A549 (cell line): ENCODE results near the gene RNF220. TPM values are rescaled to one million over a fixed set of nuclear protein-coding genes. Genes with fewer than 3 reads are reported as not detected.

Source experiments
- ATAC-seq, 2 experiments: fragments of 200-7000 bp in 1 of 2; fragments of >200 bp in 1 of 2; cut with Nextera tagmentation in 1 of 2; cut with Tn5 transposase in 1 of 2; 3 replicates each; pipeline versions ENCODE4 v1.8.0 to v1.9.1; 2018 to 2020; ENCODE audit warnings: mild to moderate bottlenecking in 1 of 2, moderate library complexity in 1 of 2
- CTCF ChIA-PET: fragments of 300-600 bp; sonication (Branson Sonifier 250); formaldehyde crosslinking; extraction: SDS; loops from one replicate; lab custom pipeline; 2021; ENCODE audit warnings: antibody characterized with exemption, inconsistent platforms; lab: Yijun Ruan, JAX
- POLR2A ChIA-PET: fragments of 350-600 bp; formaldehyde crosslinking; extraction: SDS; loops from one replicate; lab custom pipeline; 2021; ENCODE audit warnings: antibody characterized with exemption, inconsistent platforms; lab: Yijun Ruan, JAX
- DNase-seq, 2 experiments: peaks; one replicate each; pipeline versions ENCODE4 v3.0.0 to v3.0.0-alpha.2; 2011 to 2016; ENCODE audit warnings: low read depth in 1 of 2, low spot score in 1 of 2
- FAIRE-seq: peaks from 2 replicates; lab custom pipeline; 2011; peaks lifted over from hg19 to GRCh38; lab: Jason Lieb, UNC
- H3K27ac ChIP-seq, 2 experiments: fragments of >200 bp; sonication (Bioruptor Twin); formaldehyde crosslinking; 3 replicates each; pipeline ENCODE4 v1.5.1; 2016 to 2017
- H3K4me1 ChIP-seq: fragments of >200 bp; sonication (Bioruptor Twin); formaldehyde crosslinking; 3 replicates; pipeline ENCODE4 v1.6.1; 2016
- H3K4me2 ChIP-seq: fragments of >200 bp; sonication (Bioruptor Twin); formaldehyde crosslinking; 3 replicates; pipeline ENCODE4 v1.6.1; 2016
- H3K4me3 ChIP-seq: fragments of >200 bp; sonication (Bioruptor Twin); formaldehyde crosslinking; 3 replicates; pipeline ENCODE4 v1.5.1; 2016
- H3K9me3 ChIP-seq: fragments of >200 bp; sonication (Bioruptor Twin); formaldehyde crosslinking; 3 replicates; pipeline ENCODE4 v1.6.1; 2016
- CHD4 ChIP-seq: fragments of 200-600 bp; sonication (generic); IDR thresholded peaks from 2 replicates; pipeline ENCODE4 v1.6.1; 2016; ENCODE audit warnings: antibody characterized with exemption, mild to moderate bottlenecking, borderline replicate concordance
- CTCF ChIP-seq: fragments of >200 bp; sonication (Bioruptor Twin); formaldehyde crosslinking; IDR thresholded peaks from 3 replicates; pipeline ENCODE4 v1.5.1; 2016
- EHMT2 ChIP-seq: fragments of 200-600 bp; sonication (generic); IDR thresholded peaks from 2 replicates; pipeline ENCODE4 v1.6.1; 2016; ENCODE audit warnings: antibody characterized with exemption, low read depth, mild to moderate bottlenecking, moderate library complexity
- HES2 ChIP-seq: fragments of >200 bp; sonication (Bioruptor Twin); formaldehyde crosslinking; IDR thresholded peaks from 2 replicates; pipeline ENCODE4 v1.6.1; 2016
- HOXB13 ChIP-seq: fragments of 250-450 bp; sonication (Bioruptor Pico); IDR thresholded peaks from 2 replicates; pipeline ENCODE4 v1.5.0; 2020; ENCODE audit warnings: low read depth, mild to moderate bottlenecking, moderate library complexity
- JUN ChIP-seq, 2 experiments: fragments of >200 bp; sonication (Bioruptor Twin); formaldehyde crosslinking; IDR thresholded peaks; 2 replicates in 1 of 2; 3 replicates in 1 of 2; pipeline ENCODE4 v1.6.1; 2016 to 2017
- MAZ ChIP-seq: fragments of 150-350 bp; IDR thresholded peaks from 2 replicates; pipeline ENCODE4 v1.6.1; 2014; ENCODE audit warnings: antibody characterized with exemption, low read depth, low read length, borderline replicate concordance
- RNF2 ChIP-seq: fragments of 200-600 bp; sonication (generic); IDR thresholded peaks from 2 replicates; pipeline ENCODE4 v1.6.1; 2016; ENCODE audit warnings: low read depth, mild to moderate bottlenecking, antibody characterized with exemption, moderate library complexity, borderline replicate concordance
- ZFP36 ChIP-seq: fragments of 450-650 bp; IDR thresholded peaks from 2 replicates; pipeline ENCODE4 v1.6.1; 2014; ENCODE audit warnings: borderline replicate concordance; ENCODE audit not compliant: partially characterized antibody
- ZNF302 ChIP-seq: fragments of 250-450 bp; sonication (Bioruptor Pico); IDR thresholded peaks from 2 replicates; pipeline ENCODE4 v1.9.0; 2021; ENCODE audit warnings: inconsistent platforms, mild to moderate bottlenecking, moderate library complexity
- WGBS: methylation state at CpG from one replicate; pipeline ENCODE4 v1.1.6; 2017; ENCODE audit errors: missing lambda C conversion rate; 5-methylcytosine and 5-hydroxymethylcytosine counted together
- polyA plus RNA-seq, 4 experiments: library from polyadenylated mRNA; depleted of rRNA in 3 of 4; stranded (reverse); fragments of >200 nt; fragmentation: RNase III in 1 of 4; extraction: RNeasy Plus Mini Kit Qiagen cat#74134 plus additional on column Dnase treatment in 1 of 4; gene quantifications; 2 replicates in 3 of 4; 3 replicates in 1 of 4; pipeline ENCODE4 v1.2.3, GENCODE V29; 2011 to 2017
- TF ChIP-seq, protein P1 (sequence below): fragments of 450-650 bp; IDR thresholded peaks from 2 replicates; pipeline ENCODE4 v1.6.1; 2014; ENCODE audit warnings: antibody characterized with exemption
- TF ChIP-seq, protein P2 (sequence below): fragments of 200-600 bp; sonication (generic); IDR thresholded peaks from 2 replicates; pipeline ENCODE4 v1.6.1; 2016; ENCODE audit warnings: antibody characterized with exemption, mild to moderate bottlenecking, moderate library complexity
- TF ChIP-seq, protein P3 (sequence below): IDR thresholded peaks from 2 replicates; pipeline ENCODE4 v1.6.1; 2012; ENCODE audit warnings: low read depth, borderline replicate concordance

RNF220 gene
- polyA plus RNA-seq, 2 of the 4 experiments (the other 2 are of a cell fraction): 53.4 to 54.5 TPM

- H3K4me1 ChIP-seq: no peaks in the 10 kb centered on the region
- H3K4me2 ChIP-seq: no peak overlapping the region
- H3K27ac ChIP-seq: no peak overlapping the region
- ATAC-seq (no peak), DNase-seq (no peak), FAIRE-seq (no peak)
- H3K9me3 ChIP-seq: no peaks in the 10 kb centered on the region
- 61% methylated on average over 26 of the region's 29 CpGs for WGBS
- TF ChIP-seq, protein P1, sequence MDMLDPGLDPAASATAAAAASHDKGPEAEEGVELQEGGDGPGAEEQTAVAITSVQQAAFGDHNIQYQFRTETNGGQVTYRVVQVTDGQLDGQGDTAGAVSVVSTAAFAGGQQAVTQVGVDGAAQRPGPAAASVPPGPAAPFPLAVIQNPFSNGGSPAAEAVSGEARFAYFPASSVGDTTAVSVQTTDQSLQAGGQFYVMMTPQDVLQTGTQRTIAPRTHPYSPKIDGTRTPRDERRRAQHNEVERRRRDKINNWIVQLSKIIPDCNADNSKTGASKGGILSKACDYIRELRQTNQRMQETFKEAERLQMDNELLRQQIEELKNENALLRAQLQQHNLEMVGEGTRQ: no peak
- TF ChIP-seq CTCF (no peak), RNF2 (no peak), EHMT2 (no peak), CHD4 (no peak), HOXB13 (CRISPR knock-in tag) (no peak), HES2 (no peak)
- no peak overlapping the region for H3K4me3 ChIP-seq
- ChIA-PET CTCF (interaction anchor here (0.9 to 2.8 kb wide), 5 partner anchors 9 to 287 kb away, joined by 3 to 16 read pairs (median 3); no protein-coding TSS in a partner anchor), POLR2A (no interaction called here)
Observed at GRCh38 chr1:44602634-44603628, 197.9 kb downstream of the RNF220 start.

- Histone ChIP-seq H3K4me2 (no peak overlapping the region), H3K4me1 (no peaks in the 10 kb centered on the region), H3K4me3 (no peak overlapping the region), H3K27ac (no peak overlapping the region), H3K9me3 (no peaks in the 10 kb centered on the region)
- TF ChIP-seq HES2: no peak
- TF ChIP-seq ZFP36: no peak
- POLR2A ChIA-PET: no interaction called here
- 50% methylated on average over 3 of the region's 4 CpGs for WGBS
- ATAC-seq (no peak), FAIRE-seq (no peak), DNase-seq (no peak)
- CTCF ChIA-PET: interaction anchor here (0.6 to 2.8 kb wide), 4 partner anchors 10 to 393 kb away, joined by 3 to 16 read pairs (median 4); no protein-coding TSS in a partner anchor
Observed at GRCh38 chr1:44603718-44604117, 198.7 kb downstream of the RNF220 start.

DNA sequence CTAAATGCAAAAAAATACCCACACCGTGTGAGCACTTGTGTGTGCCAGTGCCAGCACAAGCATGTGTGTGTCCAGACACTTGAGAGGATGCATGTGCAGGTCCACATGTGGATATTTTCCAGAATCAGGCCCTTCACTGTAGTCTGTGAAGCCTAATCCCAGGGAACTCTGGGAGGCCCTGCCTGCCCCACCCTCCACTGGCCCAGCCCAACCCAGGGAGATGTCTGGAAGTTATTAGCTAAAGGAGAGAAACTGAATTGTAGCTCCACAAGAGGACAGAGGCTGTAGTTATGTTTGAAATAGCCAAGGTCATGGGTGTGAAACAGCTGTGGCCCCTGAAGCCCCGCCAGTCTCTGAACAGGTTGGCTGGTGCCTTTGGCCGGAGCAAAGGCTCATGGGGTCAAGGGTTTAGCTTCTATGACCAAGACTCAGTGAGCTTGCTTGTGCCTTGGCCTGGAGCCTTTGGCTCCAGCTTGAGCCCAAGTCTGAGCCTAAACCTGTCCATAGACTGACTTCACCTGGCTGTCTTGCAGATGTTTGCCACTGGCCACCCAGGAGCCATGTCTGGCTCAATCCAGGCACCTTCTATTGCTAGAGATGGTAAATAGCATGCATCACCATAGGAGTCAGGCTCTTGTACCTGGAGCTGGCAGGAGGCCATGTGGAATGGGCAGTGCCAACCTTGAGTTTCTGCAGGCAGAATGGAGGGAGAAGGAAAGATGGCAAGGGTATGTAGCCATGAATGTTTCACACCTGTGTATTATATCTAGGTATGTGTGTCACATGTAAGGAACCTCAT lies 199.3 kb downstream of the RNF220 start:
- H3K4me1 ChIP-seq: no peaks in the 10 kb centered on the region
- H3K27ac ChIP-seq: no peak overlapping the region
- no peak for ATAC-seq
- H3K9me3 ChIP-seq: no peaks in the 10 kb centered on the region
- ChIA-PET POLR2A (no interaction called here), CTCF (interaction anchor here (0.6 to 2.8 kb wide), 3 partner anchors 10 to 394 kb away, joined by 3 to 16 read pairs (median 4); no protein-coding TSS in a partner anchor)
- no peak overlapping the region for H3K4me2 ChIP-seq
- no peak for DNase-seq
- 72% methylated on average over 2 of the region's 3 CpGs for WGBS
- no peak overlapping the region for H3K4me3 ChIP-seq
- FAIRE-seq: no peak
- TF ChIP-seq, protein P2, sequence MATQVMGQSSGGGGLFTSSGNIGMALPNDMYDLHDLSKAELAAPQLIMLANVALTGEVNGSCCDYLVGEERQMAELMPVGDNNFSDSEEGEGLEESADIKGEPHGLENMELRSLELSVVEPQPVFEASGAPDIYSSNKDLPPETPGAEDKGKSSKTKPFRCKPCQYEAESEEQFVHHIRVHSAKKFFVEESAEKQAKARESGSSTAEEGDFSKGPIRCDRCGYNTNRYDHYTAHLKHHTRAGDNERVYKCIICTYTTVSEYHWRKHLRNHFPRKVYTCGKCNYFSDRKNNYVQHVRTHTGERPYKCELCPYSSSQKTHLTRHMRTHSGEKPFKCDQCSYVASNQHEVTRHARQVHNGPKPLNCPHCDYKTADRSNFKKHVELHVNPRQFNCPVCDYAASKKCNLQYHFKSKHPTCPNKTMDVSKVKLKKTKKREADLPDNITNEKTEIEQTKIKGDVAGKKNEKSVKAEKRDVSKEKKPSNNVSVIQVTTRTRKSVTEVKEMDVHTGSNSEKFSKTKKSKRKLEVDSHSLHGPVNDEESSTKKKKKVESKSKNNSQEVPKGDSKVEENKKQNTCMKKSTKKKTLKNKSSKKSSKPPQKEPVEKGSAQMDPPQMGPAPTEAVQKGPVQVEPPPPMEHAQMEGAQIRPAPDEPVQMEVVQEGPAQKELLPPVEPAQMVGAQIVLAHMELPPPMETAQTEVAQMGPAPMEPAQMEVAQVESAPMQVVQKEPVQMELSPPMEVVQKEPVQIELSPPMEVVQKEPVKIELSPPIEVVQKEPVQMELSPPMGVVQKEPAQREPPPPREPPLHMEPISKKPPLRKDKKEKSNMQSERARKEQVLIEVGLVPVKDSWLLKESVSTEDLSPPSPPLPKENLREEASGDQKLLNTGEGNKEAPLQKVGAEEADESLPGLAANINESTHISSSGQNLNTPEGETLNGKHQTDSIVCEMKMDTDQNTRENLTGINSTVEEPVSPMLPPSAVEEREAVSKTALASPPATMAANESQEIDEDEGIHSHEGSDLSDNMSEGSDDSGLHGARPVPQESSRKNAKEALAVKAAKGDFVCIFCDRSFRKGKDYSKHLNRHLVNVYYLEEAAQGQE: no peak
- TF ChIP-seq EHMT2: no peak
- TF ChIP-seq JUN (IDR thresholded peaks at IDR 0.05): no peak
- no peak for TF ChIP-seq CTCF
- no peak for TF ChIP-seq MAZ
- TF ChIP-seq HOXB13 (CRISPR knock-in tag): no peak
- TF ChIP-seq, protein P1: no peak
- TF ChIP-seq, protein P3, sequence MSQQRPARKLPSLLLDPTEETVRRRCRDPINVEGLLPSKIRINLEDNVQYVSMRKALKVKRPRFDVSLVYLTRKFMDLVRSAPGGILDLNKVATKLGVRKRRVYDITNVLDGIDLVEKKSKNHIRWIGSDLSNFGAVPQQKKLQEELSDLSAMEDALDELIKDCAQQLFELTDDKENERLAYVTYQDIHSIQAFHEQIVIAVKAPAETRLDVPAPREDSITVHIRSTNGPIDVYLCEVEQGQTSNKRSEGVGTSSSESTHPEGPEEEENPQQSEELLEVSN: no peak
- TF ChIP-seq ZNF302 (CRISPR knock-in tag): no peak
